GM23338 (cell line): Measurements from ENCODE around the gene FHL1. TPM values are rescaled to one million over a fixed set of nuclear protein-coding genes. Genes with fewer than 3 reads are reported as not detected.
A peak's percentile ranks its signal among the peaks of the same experiment; 100 is the strongest.

Experiments used
- ATAC-seq: fragments of 200-7000 bp; cut with Tn5 transposase; 3 replicates; pipeline ENCODE4 v1.9.1; 2020
- DNase-seq: peaks from one replicate; pipeline ENCODE4 v3.0.0-alpha.2; 2015; ENCODE audit warnings: low spot score
- H2AFZ ChIP-seq: fragments of 200-600 bp; sonication (generic); 2 replicates; pipeline ENCODE4 v1.8.0; 2016; ENCODE audit warnings: antibody characterized with exemption, mild to moderate bottlenecking, moderate library complexity
- H3F3A ChIP-seq: fragments of 200-600 bp; sonication (generic); replicated peaks from 2 replicates; pipeline ENCODE4 v1.8.0; 2017; ENCODE audit warnings: antibody characterized with exemption, mixed run types, low read depth
- H3K27ac ChIP-seq: fragments of 200-600 bp; sonication (generic); 2 replicates; pipeline ENCODE4 v1.6.1; 2016; ENCODE audit warnings: low read depth
- H3K27me3 ChIP-seq: fragments of 200-600 bp; sonication (generic); 2 replicates; pipeline ENCODE4 v1.8.0; 2016; ENCODE audit warnings: mild to moderate bottlenecking, mixed run types, moderate library complexity; ENCODE audit not compliant: insufficient read depth
- H3K36me3 ChIP-seq: fragments of 200-600 bp; sonication (generic); 2 replicates; pipeline ENCODE4 v1.8.0; 2016; ENCODE audit warnings: mild to moderate bottlenecking; ENCODE audit not compliant: insufficient read depth
- H3K4me1 ChIP-seq: fragments of 200-600 bp; sonication (generic); 2 replicates; pipeline ENCODE4 v1.8.0; 2016; ENCODE audit warnings: mild to moderate bottlenecking, moderate library complexity; ENCODE audit not compliant: insufficient read depth
- H3K4me2 ChIP-seq: fragments of 200-600 bp; sonication (generic); 2 replicates; pipeline ENCODE4 v1.7.1; 2017; ENCODE audit warnings: mixed run types
- H3K4me3 ChIP-seq: fragments of 200-600 bp; sonication (generic); 2 replicates; pipeline ENCODE4 v1.6.1; 2016; ENCODE audit warnings: mixed run types
- H3K79me2 ChIP-seq: fragments of 200-600 bp; sonication (generic); replicated peaks from 2 replicates; pipeline ENCODE4 v1.8.0; 2017; ENCODE audit warnings: mild to moderate bottlenecking; ENCODE audit not compliant: insufficient read depth
- H3K9me2 ChIP-seq: fragments of 200-600 bp; sonication (generic); 2 replicates; pipeline ENCODE4 v1.8.0; 2017; ENCODE audit not compliant: insufficient read depth
- H4K20me1 ChIP-seq: fragments of 200-600 bp; sonication (generic); replicated peaks from 2 replicates; pipeline ENCODE4 v1.8.0; 2017; ENCODE audit warnings: mild to moderate bottlenecking; ENCODE audit not compliant: insufficient read depth
- H3K27ac Mint-ChIP-seq: 2 replicates; pipeline ENCODE4 v1.8.0; 2020; ENCODE audit warnings: inconsistent platforms, mild to moderate bottlenecking, moderate library complexity, mixed read lengths
- H3K27me3 Mint-ChIP-seq: 3 replicates; pipeline ENCODE4 v1.8.0; 2022; ENCODE audit warnings: low read depth, mild to moderate bottlenecking, moderate library complexity, mixed read lengths, inconsistent platforms; ENCODE audit not compliant: insufficient read depth, poor library complexity
- H3K36me3 Mint-ChIP-seq: 3 replicates; pipeline ENCODE4 v1.8.0; 2021; ENCODE audit warnings: low read depth, mild to moderate bottlenecking, inconsistent platforms, moderate library complexity, mixed read lengths
- H3K4me1 Mint-ChIP-seq: 3 replicates; pipeline ENCODE4 v1.8.0; 2020; ENCODE audit warnings: mild to moderate bottlenecking, inconsistent platforms, mixed read lengths
- H3K4me3 Mint-ChIP-seq: 3 replicates; pipeline ENCODE4 v1.8.0; 2021; ENCODE audit warnings: moderate library complexity, mild to moderate bottlenecking, inconsistent platforms, mixed read lengths
- H3K9me3 Mint-ChIP-seq: 3 replicates; pipeline ENCODE4 v1.8.0; 2020; ENCODE audit warnings: moderate library complexity, mild to moderate bottlenecking, inconsistent platforms, mixed read lengths
- EZH2 ChIP-seq: fragments of 200-600 bp; sonication (generic); IDR thresholded peaks from one replicate; pipeline ENCODE4 v1.8.0; 2017; ENCODE audit warnings: antibody characterized with exemption, mild to moderate bottlenecking, low read depth; ENCODE audit not compliant: unreplicated experiment
- EZH2phosphoT487 ChIP-seq: fragments of 200-600 bp; sonication (generic); IDR thresholded peaks from one replicate; pipeline ENCODE4 v1.8.1; 2018; ENCODE audit warnings: antibody characterized with exemption; ENCODE audit not compliant: unreplicated experiment
- JUNB ChIP-seq: IDR thresholded peaks from one replicate; pipeline ENCODE4 v1.6.1; 2016; ENCODE audit warnings: antibody characterized with exemption; ENCODE audit not compliant: unreplicated experiment
- POLR2AphosphoS5 ChIP-seq: IDR thresholded peaks from 2 replicates; pipeline ENCODE4 v1.6.1; 2016; ENCODE audit warnings: antibody characterized with exemption, low read depth
- REST ChIP-seq: IDR thresholded peaks from one replicate; pipeline ENCODE4 v1.6.1; 2018; ENCODE audit warnings: antibody characterized with exemption; ENCODE audit not compliant: unreplicated experiment
- polyA plus RNA-seq: library from polyadenylated mRNA; unstranded; fragments of >200 nt; fragmentation: Nextera tagmentation; extraction: Ambion mirVana; gene quantifications from 2 replicates; pipeline ENCODE4 v1.2.1, GENCODE V29; 2016
- total RNA-seq: library from RNA; depleted of rRNA; stranded (reverse); fragments of >200 nt; shearing (Covaris generic); gene quantifications from 2 replicates; pipeline ENCODE4 v1.2.3, GENCODE V29; 2014
- TF ChIP-seq, protein P1 (sequence below): fragments of 250-450 bp; sonication (Bioruptor Pico); IDR thresholded peaks from 2 replicates; pipeline ENCODE4 v1.5.0; 2020; ENCODE audit warnings: mild to moderate bottlenecking, moderate library complexity
- TF ChIP-seq, protein P2 (sequence below), 2 experiments: fragments of 200-600 bp in 1 of 2; sonication (generic) in 1 of 2; conservative IDR thresholded peaks; 2 replicates each; pipeline versions ENCODE4 v1.5.1 to v1.6.1; 2016 to 2017; ENCODE audit warnings: antibody characterized with exemption in 2 of 2, low read depth in 2 of 2, mild to moderate bottlenecking in 2 of 2, moderate library complexity in 1 of 2

FHL1 gene
- total and polyA plus RNA-seq, 2 experiments from 2014 or later: 47.9 to 60.4 TPM

DNA sequence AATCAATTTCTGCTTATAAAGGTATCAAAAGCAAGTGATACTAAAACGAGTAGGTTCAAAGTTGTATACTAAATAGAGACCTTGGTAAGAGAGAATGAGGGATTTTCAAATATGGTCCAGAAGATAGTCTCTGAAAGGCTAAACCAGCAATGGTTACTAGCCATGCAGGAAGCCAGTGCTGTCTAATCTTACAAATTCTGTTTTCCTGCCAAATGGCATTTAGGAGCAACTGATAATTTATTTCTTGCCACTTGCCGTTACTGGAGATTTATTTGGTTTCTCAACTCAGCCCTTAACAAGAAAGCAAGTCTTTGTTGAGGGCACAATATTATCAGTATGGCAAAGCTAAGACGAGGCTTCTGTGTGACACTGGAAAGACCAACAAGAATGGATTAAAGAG is 56.6 kb downstream of the FHL1 start:
- Histone ChIP-seq H2AFZ (no peak overlapping the region), H3K36me3 (no peaks in the 10 kb centered on the region), H3K27ac (no peak overlapping the region), H3K4me3 (no peak overlapping the region), H3K27me3 (no peaks in the 10 kb centered on the region), H3F3A (no peaks in the 10 kb centered on the region), H4K20me1 (no peaks in the 10 kb centered on the region), H3K9me2 (no peaks in the 10 kb centered on the region), H3K79me2 (no peaks in the 10 kb centered on the region), H3K4me1 (peaks cover 3% of the 10 kb centered on the region; the same call in 1 of the 2 replicates), H3K4me2 (no peak overlapping the region)
- H3K9me3 Mint-ChIP-seq: no peaks in the 10 kb centered on the region
- H3K4me1 Mint-ChIP-seq: peaks cover 25% of the 10 kb centered on the region
- H3K36me3 Mint-ChIP-seq: no peaks in the 10 kb centered on the region
- DNase-seq (no peak), ATAC-seq (no peak)
- no peak for TF ChIP-seq EZH2
- TF ChIP-seq, protein P1, sequence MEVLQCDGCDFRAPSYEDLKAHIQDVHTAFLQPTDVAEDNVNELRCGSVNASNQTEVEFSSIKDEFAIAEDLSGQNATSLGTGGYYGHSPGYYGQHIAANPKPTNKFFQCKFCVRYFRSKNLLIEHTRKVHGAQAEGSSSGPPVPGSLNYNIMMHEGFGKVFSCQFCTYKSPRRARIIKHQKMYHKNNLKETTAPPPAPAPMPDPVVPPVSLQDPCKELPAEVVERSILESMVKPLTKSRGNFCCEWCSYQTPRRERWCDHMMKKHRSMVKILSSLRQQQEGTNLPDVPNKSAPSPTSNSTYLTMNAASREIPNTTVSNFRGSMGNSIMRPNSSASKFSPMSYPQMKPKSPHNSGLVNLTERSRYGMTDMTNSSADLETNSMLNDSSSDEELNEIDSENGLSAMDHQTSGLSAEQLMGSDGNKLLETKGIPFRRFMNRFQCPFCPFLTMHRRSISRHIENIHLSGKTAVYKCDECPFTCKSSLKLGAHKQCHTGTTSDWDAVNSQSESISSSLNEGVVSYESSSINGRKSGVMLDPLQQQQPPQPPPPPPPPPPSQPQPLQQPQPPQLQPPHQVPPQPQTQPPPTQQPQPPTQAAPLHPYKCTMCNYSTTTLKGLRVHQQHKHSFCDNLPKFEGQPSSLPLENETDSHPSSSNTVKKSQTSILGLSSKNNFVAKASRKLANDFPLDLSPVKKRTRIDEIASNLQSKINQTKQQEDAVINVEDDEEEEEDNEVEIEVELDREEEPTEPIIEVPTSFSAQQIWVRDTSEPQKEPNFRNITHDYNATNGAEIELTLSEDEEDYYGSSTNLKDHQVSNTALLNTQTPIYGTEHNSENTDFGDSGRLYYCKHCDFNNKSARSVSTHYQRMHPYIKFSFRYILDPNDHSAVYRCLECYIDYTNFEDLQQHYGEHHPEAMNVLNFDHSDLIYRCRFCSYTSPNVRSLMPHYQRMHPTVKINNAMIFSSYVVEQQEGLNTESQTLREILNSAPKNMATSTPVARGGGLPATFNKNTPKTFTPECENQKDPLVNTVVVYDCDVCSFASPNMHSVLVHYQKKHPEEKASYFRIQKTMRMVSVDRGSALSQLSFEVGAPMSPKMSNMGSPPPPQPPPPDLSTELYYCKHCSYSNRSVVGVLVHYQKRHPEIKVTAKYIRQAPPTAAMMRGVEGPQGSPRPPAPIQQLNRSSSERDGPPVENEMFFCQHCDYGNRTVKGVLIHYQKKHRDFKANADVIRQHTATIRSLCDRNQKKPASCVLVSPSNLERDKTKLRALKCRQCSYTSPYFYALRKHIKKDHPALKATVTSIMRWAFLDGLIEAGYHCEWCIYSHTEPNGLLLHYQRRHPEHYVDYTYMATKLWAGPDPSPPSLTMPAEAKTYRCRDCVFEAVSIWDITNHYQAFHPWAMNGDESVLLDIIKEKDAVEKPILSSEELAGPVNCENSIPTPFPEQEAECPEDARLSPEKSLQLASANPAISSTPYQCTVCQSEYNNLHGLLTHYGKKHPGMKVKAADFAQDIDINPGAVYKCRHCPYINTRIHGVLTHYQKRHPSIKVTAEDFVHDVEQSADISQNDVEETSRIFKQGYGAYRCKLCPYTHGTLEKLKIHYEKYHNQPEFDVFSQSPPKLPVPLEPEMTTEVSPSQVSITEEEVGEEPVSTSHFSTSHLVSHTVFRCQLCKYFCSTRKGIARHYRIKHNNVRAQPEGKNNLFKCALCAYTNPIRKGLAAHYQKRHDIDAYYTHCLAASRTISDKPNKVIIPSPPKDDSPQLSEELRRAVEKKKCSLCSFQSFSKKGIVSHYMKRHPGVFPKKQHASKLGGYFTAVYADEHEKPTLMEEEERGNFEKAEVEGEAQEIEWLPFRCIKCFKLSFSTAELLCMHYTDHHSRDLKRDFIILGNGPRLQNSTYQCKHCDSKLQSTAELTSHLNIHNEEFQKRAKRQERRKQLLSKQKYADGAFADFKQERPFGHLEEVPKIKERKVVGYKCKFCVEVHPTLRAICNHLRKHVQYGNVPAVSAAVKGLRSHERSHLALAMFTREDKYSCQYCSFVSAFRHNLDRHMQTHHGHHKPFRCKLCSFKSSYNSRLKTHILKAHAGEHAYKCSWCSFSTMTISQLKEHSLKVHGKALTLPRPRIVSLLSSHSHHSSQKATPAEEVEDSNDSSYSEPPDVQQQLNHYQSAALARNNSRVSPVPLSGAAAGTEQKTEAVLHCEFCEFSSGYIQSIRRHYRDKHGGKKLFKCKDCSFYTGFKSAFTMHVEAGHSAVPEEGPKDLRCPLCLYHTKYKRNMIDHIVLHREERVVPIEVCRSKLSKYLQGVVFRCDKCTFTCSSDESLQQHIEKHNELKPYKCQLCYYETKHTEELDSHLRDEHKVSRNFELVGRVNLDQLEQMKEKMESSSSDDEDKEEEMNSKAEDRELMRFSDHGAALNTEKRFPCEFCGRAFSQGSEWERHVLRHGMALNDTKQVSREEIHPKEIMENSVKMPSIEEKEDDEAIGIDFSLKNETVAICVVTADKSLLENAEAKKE: no peak
- H3K27ac Mint-ChIP-seq: no peak overlapping the region
- H3K27me3 Mint-ChIP-seq: peaks cover 1% of the 10 kb centered on the region
- H3K4me3 Mint-ChIP-seq: no peak overlapping the region

- H3F3A ChIP-seq: no peaks in the 10 kb centered on the region
- H3K27ac ChIP-seq: no peak overlapping the region
- H3K4me3 ChIP-seq: no peak overlapping the region
- peak; percentile 37 for DNase-seq
- peaks cover 3% of the 10 kb centered on the region; the same call in 1 of the 2 replicates for H3K4me1 ChIP-seq
- H3K4me2 ChIP-seq: 0 out of 2 replicates have a peak overlapping the region, but pooled peaks have one; percentile 32
- no peaks in the 10 kb centered on the region for H3K27me3 ChIP-seq
- H2AFZ ChIP-seq: no peak overlapping the region
- no peaks in the 10 kb centered on the region; the same call in 2 of the 3 replicates for H3K36me3 Mint-ChIP-seq
- H3K27me3 Mint-ChIP-seq: peaks cover 1% of the 10 kb centered on the region
- peaks cover 26% of the 10 kb centered on the region for H3K4me1 Mint-ChIP-seq
- H3K27ac Mint-ChIP-seq: no peak overlapping the region
- H3K9me2 ChIP-seq: no peaks in the 10 kb centered on the region
- H3K9me3 Mint-ChIP-seq: no peaks in the 10 kb centered on the region
- no peaks in the 10 kb centered on the region for H4K20me1 ChIP-seq
- H3K79me2 ChIP-seq: no peaks in the 10 kb centered on the region
- no peaks in the 10 kb centered on the region for H3K36me3 ChIP-seq
- no peak for ATAC-seq
- H3K4me3 Mint-ChIP-seq: no peak overlapping the region
- TF ChIP-seq POLR2AphosphoS5 (no peak), EZH2phosphoT487 (no peak), EZH2 (no peak), JUNB (no peak), REST (no peak)
- TF ChIP-seq, protein P2, sequence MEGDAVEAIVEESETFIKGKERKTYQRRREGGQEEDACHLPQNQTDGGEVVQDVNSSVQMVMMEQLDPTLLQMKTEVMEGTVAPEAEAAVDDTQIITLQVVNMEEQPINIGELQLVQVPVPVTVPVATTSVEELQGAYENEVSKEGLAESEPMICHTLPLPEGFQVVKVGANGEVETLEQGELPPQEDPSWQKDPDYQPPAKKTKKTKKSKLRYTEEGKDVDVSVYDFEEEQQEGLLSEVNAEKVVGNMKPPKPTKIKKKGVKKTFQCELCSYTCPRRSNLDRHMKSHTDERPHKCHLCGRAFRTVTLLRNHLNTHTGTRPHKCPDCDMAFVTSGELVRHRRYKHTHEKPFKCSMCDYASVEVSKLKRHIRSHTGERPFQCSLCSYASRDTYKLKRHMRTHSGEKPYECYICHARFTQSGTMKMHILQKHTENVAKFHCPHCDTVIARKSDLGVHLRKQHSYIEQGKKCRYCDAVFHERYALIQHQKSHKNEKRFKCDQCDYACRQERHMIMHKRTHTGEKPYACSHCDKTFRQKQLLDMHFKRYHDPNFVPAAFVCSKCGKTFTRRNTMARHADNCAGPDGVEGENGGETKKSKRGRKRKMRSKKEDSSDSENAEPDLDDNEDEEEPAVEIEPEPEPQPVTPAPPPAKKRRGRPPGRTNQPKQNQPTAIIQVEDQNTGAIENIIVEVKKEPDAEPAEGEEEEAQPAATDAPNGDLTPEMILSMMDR (conservative IDR thresholded peaks at IDR 0.05; ENCODE audit: low read depth in 2 of 2): no peak
These were observed 57.2 kb downstream of the FHL1 start for GRCh38 chrX:136204571-136204970.
